Measurements from ENCODE around the gene TIGIT.

TIGIT gene

GRCh38 chr3:114351123-114351821 is 57.4 kb downstream of the TIGIT start:
- no peak for DNase-seq (ENCODE audit: low spot score)

GRCh38 chr3:114351822-114352145 is 58.0 kb downstream of the TIGIT start:
- DNase-seq (ENCODE audit: low spot score): no peak

- DNase-seq (ENCODE audit: low spot score): no peak
Observed at GRCh38 chr3:114355653-114356052, 61.8 kb downstream of the TIGIT start.

- no peak for DNase-seq (ENCODE audit: low spot score)
Observed at GRCh38 chr3:114356066-114356465, 62.2 kb downstream of the TIGIT start.

- DNase-seq (ENCODE audit: low spot score): no peak
Observed at GRCh38 chr3:114356525-114356924, 62.7 kb downstream of the TIGIT start.

Measured in CD4-positive, alpha-beta T cell treated with Interleukin-2 at 100 ng/mL for 4 hours (primary cell).